ENCODE measurements around the gene CLIC4. TPM values are rescaled to one million over a fixed set of nuclear protein-coding genes. Genes with fewer than 3 reads are reported as not detected.
"Not testable (repeated sequence)": the region's sequence is repeated elsewhere in the genome, so short reads cannot be mapped to it uniquely, and the experiment has no call there.

The CLIC4 gene
- total RNA-seq (10 to 100 TPM; 60.9 to 99.6 (median 73.8) TPM), polyA plus RNA-seq (10 to 100 TPM; 17.0 to 32.2 (median 27.0) TPM)
- long read RNA-seq, donor 1, full-length matches to known transcripts, result 44 of 74 reads
- long read RNA-seq, donor 1, partial matches to known transcripts, result 30 of 74 reads
- long read RNA-seq, donor 1, other reads (novel, unspliced or antisense), result 0 of 74 reads
- long read RNA-seq, donor 2, full-length matches to known transcripts, result 27 of 39 reads
- long read RNA-seq, donor 2, partial matches to known transcripts, result 12 of 39 reads
- long read RNA-seq, donor 2, other reads (novel, unspliced or antisense), result 0 of 39 reads

DNA sequence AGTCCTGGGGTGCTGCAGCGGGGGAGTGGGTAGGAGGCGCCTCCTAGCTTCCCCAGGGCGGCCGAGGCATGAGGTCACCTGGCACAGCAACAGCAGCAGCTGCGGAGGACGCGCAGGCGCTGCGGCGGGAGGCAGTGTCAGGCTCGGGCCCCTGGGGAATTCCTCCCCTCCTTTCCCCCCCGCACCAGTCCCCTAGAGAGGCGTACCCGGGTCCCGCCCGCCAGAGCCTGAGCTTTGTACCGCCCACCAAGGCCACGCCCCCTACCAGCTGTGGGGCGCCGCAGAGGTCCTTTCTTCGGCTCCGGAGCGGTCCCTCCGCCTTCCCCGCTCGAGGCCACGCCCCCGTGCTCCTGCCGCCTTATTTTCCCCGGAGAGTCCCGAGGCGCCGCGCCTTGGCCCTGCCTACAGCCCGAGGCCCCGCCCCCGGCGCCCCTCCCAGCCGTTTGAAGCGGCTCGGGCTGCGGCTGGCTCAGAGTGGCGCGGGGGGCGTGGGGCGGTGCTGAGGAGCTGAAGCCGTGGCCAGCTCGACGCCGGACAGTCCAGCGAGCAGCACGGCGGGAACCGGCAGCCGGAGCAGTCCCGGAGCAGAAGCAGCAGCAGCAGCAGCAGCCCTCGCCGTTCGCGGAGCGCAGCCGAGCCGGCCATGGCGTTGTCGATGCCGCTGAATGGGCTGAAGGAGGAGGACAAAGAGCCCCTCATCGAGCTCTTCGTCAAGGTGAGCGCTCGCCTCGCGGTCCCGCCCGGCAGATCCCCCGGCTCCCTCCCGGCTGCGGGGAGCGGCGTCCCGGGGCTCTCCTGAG, at the start of gene CLIC4:
Gene CLIC4 (plus strand): TSS at position 537 of the 800 bp plus-strand sequence. CDS start 107 bp downstream, at position 644.
- DNase-seq, result peak; percentile 100
- Histone ChIP-seq H3K9me3 (no peaks in the 10 kb centered on the region), H3K27me3 (replicated peaks in 1 of 7) (no peaks in the 10 kb centered on the region), H3K36me3 (no peaks in the 10 kb centered on the region), H3K4me1 (peaks cover 16 to 89% (median 58%) of the 10 kb centered on the region in 6 donors), H3K4me3 (peak within 1 kb of the TSS; percentile 70 to 96 (median 80)), H3K27ac (peak within 1 kb of the TSS; percentile 74 to 94 (median 91))
- TF ChIP-seq POLR2AphosphoS5 (IDR thresholded peaks at IDR 0.05), result peak; percentile 95 to 98 (median 97)
- TF ChIP-seq, protein P1, sequence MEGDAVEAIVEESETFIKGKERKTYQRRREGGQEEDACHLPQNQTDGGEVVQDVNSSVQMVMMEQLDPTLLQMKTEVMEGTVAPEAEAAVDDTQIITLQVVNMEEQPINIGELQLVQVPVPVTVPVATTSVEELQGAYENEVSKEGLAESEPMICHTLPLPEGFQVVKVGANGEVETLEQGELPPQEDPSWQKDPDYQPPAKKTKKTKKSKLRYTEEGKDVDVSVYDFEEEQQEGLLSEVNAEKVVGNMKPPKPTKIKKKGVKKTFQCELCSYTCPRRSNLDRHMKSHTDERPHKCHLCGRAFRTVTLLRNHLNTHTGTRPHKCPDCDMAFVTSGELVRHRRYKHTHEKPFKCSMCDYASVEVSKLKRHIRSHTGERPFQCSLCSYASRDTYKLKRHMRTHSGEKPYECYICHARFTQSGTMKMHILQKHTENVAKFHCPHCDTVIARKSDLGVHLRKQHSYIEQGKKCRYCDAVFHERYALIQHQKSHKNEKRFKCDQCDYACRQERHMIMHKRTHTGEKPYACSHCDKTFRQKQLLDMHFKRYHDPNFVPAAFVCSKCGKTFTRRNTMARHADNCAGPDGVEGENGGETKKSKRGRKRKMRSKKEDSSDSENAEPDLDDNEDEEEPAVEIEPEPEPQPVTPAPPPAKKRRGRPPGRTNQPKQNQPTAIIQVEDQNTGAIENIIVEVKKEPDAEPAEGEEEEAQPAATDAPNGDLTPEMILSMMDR (IDR thresholded peaks at IDR 0.05 in 8 of 11, conservative IDR thresholded peaks at IDR 0.05 in 3 of 11), result peak in 4 of 11 experiments; percentile 34 to 53 (median 45)
- TF ChIP-seq POLR2A (IDR thresholded peaks at IDR 0.05), result peak in 2 of 3 donors; percentile 84 to 94
- intact Hi-C loops (cut with DNase I; ENCODE audit: low total_unique reads), result loop anchor here (10.0 kb wide), 1 partner anchor 50 kb away; no protein-coding TSS in a partner anchor
- 0 to 1% (median 0%) methylated on average over 46 to 80 of the region's 80 CpGs for WGBS, 5 donors

DNA sequence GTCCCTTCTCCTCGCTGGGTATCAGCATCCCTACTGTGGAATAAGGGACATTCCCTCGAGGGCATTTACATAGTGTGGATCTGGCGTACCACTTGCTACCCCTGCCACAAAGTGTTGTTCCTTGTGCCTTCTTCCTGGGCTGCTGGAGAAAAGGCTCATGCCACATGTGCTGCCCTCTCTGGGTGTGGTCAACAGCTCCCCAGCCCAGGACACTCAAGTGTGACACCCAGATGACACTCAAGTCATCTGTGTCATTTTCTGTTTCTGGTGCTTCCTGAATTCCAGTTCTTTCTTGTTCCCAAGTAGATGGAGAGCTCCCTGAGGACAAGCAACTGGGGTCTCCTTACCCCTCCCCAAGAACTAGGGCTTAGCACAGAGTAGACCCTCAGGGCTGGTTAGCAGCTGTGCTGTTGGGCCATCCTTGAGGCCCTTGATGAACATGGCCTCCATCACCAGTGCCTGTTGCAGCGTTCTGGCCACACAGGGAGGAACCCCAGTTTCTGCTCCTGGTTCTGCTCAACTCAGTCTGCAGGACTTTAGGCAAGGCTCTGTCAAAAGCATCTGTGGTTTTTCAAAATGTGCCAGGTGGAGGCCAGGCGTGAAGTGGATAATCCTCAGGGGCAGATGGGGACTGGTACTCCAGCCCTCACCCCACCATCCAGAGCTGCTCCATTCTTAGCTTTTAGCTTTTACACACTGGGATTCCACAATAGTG, 49.0 kb upstream of the CLIC4 start:
- H3K27me3 ChIP-seq (replicated peaks in 1 of 7), result no peaks in the 10 kb centered on the region
- DNase-seq, result no peak
- peak overlapping the region in 6 of 8 donors; percentile 28 to 74 (median 64) for H3K27ac ChIP-seq
- H3K36me3 ChIP-seq, result no peaks in the 10 kb centered on the region
- no peak overlapping the region for H3K4me3 ChIP-seq
- TF ChIP-seq, protein P1 (IDR thresholded peaks at IDR 0.05 in 8 of 11, conservative IDR thresholded peaks at IDR 0.05 in 3 of 11), result no peak
- TF ChIP-seq POLR2A (IDR thresholded peaks at IDR 0.05) (no peak), POLR2AphosphoS5 (IDR thresholded peaks at IDR 0.05) (no peak)
- 87 to 95% (median 91%) methylated on average over 5 of the region's 5 CpGs for WGBS, 5 donors
- intact Hi-C loops (cut with DNase I; ENCODE audit: low total_unique reads), result loop anchor here (10.0 kb wide), 1 partner anchor 49 kb away; the partner anchor contains the start of gene CLIC4
- peaks cover 20 to 35% (median 29%) of the 10 kb centered on the region in 6 donors for H3K4me1 ChIP-seq
- no peaks in the 10 kb centered on the region for H3K9me3 ChIP-seq

DNA sequence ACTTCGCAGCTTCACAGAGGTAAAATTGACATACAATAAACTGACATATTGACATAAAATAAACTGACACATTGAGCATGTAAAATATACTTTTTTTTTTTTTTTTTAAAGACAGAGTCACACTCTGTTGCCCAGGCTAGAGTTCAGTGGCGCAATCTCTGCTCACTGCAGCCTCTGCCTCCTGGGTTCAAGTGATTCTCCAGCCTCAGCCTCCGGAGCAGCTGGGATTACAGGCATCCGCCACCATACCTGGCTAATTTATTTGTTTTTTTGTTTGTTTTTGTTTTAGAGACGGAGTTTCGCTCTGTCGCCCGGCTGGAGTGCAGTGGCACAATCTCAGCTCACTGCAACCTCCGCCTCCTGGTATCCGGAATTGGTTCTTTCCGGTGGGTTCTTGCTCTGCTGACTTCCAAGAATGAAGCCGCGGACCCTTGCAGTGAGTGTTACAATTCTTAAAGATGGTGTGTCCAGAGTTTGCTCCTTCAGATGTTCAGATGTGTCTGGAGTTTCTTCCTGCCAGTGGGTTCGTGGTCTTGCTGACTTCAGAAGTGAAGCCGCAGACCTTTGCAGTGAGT, 48.4 kb upstream of the CLIC4 start:
- intact Hi-C loops (cut with DNase I; ENCODE audit: low total_unique reads), result loop anchor here (10.0 kb wide), 1 partner anchor 48 kb away; the partner anchor contains the start of gene CLIC4
- no peak for DNase-seq
- no peaks in the 10 kb centered on the region for H3K36me3 ChIP-seq
- H3K4me1 ChIP-seq, result peaks cover 20 to 35% (median 29%) of the 10 kb centered on the region in 6 donors
- H3K27ac ChIP-seq, result no peak overlapping the region
- WGBS, 5 donors, result 88 to 91% (median 88%) methylated on average over 15 of the region's 15 CpGs
- H3K27me3 ChIP-seq (replicated peaks in 1 of 7), result no peaks in the 10 kb centered on the region
- H3K9me3 ChIP-seq, result no peaks in the 10 kb centered on the region
- no peak overlapping the region for H3K4me3 ChIP-seq
- TF ChIP-seq POLR2A (IDR thresholded peaks at IDR 0.05) (no peak), POLR2AphosphoS5 (IDR thresholded peaks at IDR 0.05) (no peak)
- TF ChIP-seq, protein P1 (IDR thresholded peaks at IDR 0.05 in 8 of 11, conservative IDR thresholded peaks at IDR 0.05 in 3 of 11), result no peak

DNA sequence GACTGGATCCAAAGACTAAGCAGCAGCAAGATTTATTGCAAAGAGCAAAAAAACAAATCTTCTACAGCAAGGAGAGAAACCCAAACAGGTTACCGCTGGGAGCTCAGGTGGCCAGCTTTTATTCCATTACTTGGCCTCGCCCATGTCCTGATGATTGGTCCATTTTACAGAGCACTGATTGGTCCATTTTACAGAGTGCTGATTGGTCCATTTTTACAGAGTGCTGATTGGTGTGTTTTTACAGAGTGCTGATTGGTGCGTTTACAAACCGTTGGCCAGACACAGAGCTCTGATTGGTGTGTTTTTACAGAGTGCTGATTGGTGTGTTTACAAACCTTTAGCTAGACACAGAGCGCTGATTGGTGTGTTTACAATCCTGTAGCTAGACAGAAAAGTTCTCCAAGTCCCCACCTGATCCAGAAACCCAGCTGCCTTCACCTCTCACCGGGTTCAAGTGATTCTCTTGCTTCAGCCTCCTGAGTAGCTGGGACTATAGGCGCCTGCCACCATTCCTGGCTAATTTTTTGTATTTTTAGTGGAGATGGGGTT, 47.7 kb upstream of the CLIC4 start:
- not testable (repeated sequence) for DNase-seq; H3K4me3 ChIP-seq; H3K27me3 ChIP-seq (replicated peaks in 1 of 7); H3K9me3 ChIP-seq; H3K36me3 ChIP-seq; H3K27ac ChIP-seq
- intact Hi-C loops (cut with DNase I; ENCODE audit: low total_unique reads), result loop anchor here (10.0 kb wide), 1 partner anchor 47 kb away; the partner anchor contains the start of gene CLIC4
- 90 to 96% (median 94%) methylated on average over 7 of the region's 7 CpGs for WGBS, 5 donors
- H3K4me1 ChIP-seq, result peaks cover 20 to 35% (median 29%) of the 10 kb centered on the region in 6 donors

DNA sequence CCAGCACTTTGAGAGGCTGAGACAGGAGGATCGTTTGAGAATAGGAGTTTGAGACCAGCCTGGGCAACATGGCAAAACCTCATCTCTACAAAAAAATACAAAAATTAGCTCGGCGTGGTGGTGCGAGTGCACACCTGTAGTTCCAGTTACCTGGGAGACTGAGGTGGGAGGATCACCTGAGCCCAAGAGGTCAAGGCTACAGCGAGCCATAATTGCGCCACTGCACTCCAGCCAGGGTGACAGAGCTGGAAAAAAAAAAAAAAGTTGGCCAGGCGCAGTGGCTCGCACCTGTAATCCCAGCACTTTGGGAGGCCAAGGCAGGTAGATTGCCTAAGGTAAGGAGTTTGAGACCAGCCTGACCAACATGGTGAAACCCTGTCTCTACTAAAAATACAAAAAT, 46.9 kb upstream of the CLIC4 start:
- H3K4me1 ChIP-seq, result peaks cover 20 to 35% (median 29%) of the 10 kb centered on the region in 6 donors
- H3K9me3 ChIP-seq; DNase-seq; H3K4me3 ChIP-seq; H3K27me3 ChIP-seq (replicated peaks in 1 of 7); H3K27ac ChIP-seq; H3K36me3 ChIP-seq: not testable (repeated sequence)
- WGBS, 5 donors, result 94 to 96% (median 94%) methylated on average over 8 of the region's 8 CpGs
- intact Hi-C loops (cut with DNase I; ENCODE audit: low total_unique reads), result loop anchor here (10.0 kb wide), 1 partner anchor 46 kb away; the partner anchor contains the start of gene CLIC4

Data from spleen (tissue), 13 donors.